Measurements from ENCODE around the gene TAB2.
A peak's percentile ranks its signal among the peaks of the same experiment; 100 is the strongest.
"Not testable (repeated sequence)": the region's sequence is repeated elsewhere in the genome, so short reads cannot be mapped to it uniquely, and the experiment has no call there.

Gene TAB2

DNA sequence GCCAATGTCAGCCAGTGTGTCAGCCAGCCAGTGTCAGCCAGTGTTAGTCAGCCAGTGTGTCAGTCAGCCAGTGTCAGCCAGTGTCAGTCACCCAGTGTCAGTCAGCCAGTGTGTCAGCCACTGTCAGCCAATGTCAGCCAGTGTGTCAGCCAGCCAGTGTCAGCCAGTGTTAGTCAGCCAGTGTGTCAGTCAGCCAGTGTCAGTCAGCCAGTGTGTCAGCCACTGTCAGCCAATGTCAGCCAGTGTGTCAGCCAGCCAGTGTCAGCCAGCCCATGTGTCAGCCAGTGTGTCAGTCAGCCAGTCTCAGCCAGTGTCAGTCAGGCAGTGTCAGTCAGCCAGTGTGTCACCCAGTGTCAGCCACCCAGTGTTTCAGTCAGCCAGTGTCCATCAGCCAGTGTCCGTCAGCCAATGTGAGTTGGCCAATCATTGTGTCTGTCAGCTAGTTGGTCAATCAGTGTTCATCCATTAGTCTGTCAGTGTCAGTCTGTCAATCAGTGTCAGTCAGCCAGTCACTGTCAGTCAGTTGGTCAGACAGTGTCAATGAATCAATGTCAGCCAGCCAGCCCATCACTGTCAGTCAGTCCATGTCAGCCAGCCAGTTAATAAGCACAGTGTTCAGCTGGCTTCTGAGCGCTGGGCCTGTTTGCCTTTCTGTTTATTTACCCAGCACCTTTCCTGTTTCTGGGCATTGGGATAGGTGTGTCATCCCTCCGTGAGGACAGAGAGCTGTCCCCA is 127.0 kb downstream of the TAB2 start:
- not testable (repeated sequence) for H3K4me3 ChIP-seq (ENCODE audit: low read depth, low read length); H3K36me3 ChIP-seq (ENCODE audit: control insufficient read depth, insufficient read depth, low read length); H3K27me3 ChIP-seq (ENCODE audit: control insufficient read depth, insufficient read depth, low read length); H3K9me3 ChIP-seq (ENCODE audit: control insufficient read depth, insufficient read depth, low read depth, low read length); H3K9ac ChIP-seq (ENCODE audit: low read length); H3K27ac ChIP-seq (ENCODE audit: low read depth, low read length); H3K4me1 ChIP-seq (ENCODE audit: control insufficient read depth, insufficient read depth, low read length)

DNA sequence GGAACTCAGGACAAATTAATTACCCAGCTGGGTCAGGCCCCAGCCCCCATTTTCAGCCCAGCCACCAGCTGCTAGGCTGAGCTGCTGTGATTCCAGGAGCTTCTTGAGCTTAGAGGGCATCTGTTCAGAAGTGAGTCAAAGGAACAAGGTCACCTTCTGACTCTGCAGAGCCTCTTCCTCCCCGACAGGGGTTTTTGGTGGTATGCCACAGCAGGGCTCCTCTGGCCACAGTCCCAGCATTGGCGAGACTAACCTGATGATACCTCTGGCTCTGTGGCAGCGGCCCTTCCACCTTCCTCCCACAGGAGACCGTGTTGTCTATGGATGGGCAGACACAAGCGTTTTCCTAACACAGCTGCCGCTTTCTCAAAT is 127.6 kb downstream of the TAB2 start:
- peaks cover 6% of the 10 kb centered on the region for H3K27me3 ChIP-seq (ENCODE audit: control insufficient read depth, insufficient read depth, low read length)
- H3K27ac ChIP-seq (ENCODE audit: low read depth, low read length): no peak overlapping the region
- H3K4me3 ChIP-seq (ENCODE audit: low read depth, low read length): no peak overlapping the region
- peaks cover 5% of the 10 kb centered on the region; the same call in 1 of the 2 replicates for H3K9me3 ChIP-seq (ENCODE audit: control insufficient read depth, insufficient read depth, low read depth, low read length)
- no peak overlapping the region for H3K9ac ChIP-seq (ENCODE audit: low read length)
- no peaks in the 10 kb centered on the region for H3K36me3 ChIP-seq (ENCODE audit: control insufficient read depth, insufficient read depth, low read length)
- peaks cover 4% of the 10 kb centered on the region for H3K4me1 ChIP-seq (ENCODE audit: control insufficient read depth, insufficient read depth, low read length)

DNA sequence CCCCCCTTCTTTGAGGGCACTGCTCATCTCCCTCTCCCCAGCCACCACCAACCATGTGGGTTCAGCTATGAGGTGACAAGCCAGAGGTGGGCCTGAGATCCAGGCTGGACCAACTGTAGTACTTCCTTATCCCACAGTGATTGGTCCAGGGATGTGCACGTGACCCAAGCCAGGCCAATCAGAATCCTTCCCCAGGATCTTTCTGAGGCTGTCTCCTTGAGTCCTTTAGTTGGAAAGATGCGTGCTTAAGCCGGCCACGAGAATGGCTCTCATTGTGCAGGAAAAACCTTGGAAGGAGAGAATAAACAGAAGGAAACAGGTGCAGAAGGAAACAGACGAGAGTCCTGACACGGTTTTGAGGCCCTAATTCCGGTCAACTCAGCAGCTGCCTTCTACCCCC is 128.1 kb downstream of the TAB2 start:
- Histone ChIP-seq H3K27ac (ENCODE audit: low read depth, low read length) (no peak overlapping the region), H3K36me3 (ENCODE audit: control insufficient read depth, insufficient read depth, low read length) (no peaks in the 10 kb centered on the region), H3K9me3 (ENCODE audit: control insufficient read depth, insufficient read depth, low read depth, low read length) (peaks cover 5% of the 10 kb centered on the region; the same call in 1 of the 2 replicates), H3K4me3 (ENCODE audit: low read depth, low read length) (no peak overlapping the region), H3K27me3 (ENCODE audit: control insufficient read depth, insufficient read depth, low read length) (peaks cover 11% of the 10 kb centered on the region), H3K4me1 (ENCODE audit: control insufficient read depth, insufficient read depth, low read length) (peaks cover 4% of the 10 kb centered on the region; the same call in 1 of the 2 replicates), H3K9ac (ENCODE audit: low read length) (no peak overlapping the region)

- H3K4me1 ChIP-seq (ENCODE audit: control insufficient read depth, insufficient read depth, low read length): 0 out of 2 replicates have a peak, but pooled peaks cover 3% of the 10 kb centered on the region
- H3K4me3 ChIP-seq (ENCODE audit: low read depth, low read length): no peak overlapping the region
- no peak overlapping the region for H3K27ac ChIP-seq (ENCODE audit: low read depth, low read length)
- H3K36me3 ChIP-seq (ENCODE audit: control insufficient read depth, insufficient read depth, low read length): no peaks in the 10 kb centered on the region
- no peak overlapping the region for H3K9ac ChIP-seq (ENCODE audit: low read length)
- H3K9me3 ChIP-seq (ENCODE audit: control insufficient read depth, insufficient read depth, low read depth, low read length): peaks cover 5% of the 10 kb centered on the region; the same call in 1 of the 2 replicates
- H3K27me3 ChIP-seq (ENCODE audit: control insufficient read depth, insufficient read depth, low read length): peaks cover 24% of the 10 kb centered on the region
Observed at GRCh38 chr6:149446791-149447376, 129.4 kb downstream of the TAB2 start.

DNA sequence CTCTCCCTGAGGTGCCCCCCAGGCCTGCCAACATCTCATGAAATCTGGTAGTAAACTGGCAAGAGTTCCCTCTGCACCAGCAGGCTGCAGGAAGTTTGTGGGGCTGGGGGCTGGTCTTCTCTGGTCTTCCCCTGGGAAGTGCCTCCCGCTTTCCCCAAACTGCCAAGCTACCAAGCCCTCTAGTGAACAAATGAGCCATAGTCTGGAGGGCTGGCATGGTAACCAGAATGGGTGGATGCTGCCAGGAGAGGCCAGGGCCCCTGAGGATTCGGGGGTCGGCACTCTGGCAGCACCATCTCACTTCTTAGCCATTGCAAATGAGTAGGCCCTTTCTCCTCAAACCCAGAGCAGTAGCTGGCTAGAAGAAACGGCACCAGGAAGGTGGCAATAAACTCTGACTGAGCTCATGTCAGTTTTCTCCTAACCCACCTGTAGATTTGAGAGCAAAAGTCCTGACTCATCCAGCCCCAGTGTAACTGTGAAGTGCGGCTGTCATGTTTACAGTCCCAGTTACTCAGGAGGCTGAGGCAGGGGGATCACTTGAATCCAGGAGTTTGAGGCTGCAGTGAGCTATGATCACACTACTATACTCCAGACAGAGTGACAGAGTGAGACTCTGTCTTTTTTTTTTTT is 131.4 kb downstream of the TAB2 start:
- H3K9ac ChIP-seq (ENCODE audit: low read length): no peak overlapping the region
- H3K4me3 ChIP-seq (ENCODE audit: low read depth, low read length): no peak overlapping the region
- H3K9me3 ChIP-seq (ENCODE audit: control insufficient read depth, insufficient read depth, low read depth, low read length): peaks cover 5% of the 10 kb centered on the region; the same call in 1 of the 2 replicates
- no peaks in the 10 kb centered on the region for H3K36me3 ChIP-seq (ENCODE audit: control insufficient read depth, insufficient read depth, low read length)
- H3K27ac ChIP-seq (ENCODE audit: low read depth, low read length): no peak overlapping the region
- H3K27me3 ChIP-seq (ENCODE audit: control insufficient read depth, insufficient read depth, low read length): peaks cover 34% of the 10 kb centered on the region
- H3K4me1 ChIP-seq (ENCODE audit: control insufficient read depth, insufficient read depth, low read length): 0 out of 2 replicates have a peak, but pooled peaks cover 3% of the 10 kb centered on the region

DNA sequence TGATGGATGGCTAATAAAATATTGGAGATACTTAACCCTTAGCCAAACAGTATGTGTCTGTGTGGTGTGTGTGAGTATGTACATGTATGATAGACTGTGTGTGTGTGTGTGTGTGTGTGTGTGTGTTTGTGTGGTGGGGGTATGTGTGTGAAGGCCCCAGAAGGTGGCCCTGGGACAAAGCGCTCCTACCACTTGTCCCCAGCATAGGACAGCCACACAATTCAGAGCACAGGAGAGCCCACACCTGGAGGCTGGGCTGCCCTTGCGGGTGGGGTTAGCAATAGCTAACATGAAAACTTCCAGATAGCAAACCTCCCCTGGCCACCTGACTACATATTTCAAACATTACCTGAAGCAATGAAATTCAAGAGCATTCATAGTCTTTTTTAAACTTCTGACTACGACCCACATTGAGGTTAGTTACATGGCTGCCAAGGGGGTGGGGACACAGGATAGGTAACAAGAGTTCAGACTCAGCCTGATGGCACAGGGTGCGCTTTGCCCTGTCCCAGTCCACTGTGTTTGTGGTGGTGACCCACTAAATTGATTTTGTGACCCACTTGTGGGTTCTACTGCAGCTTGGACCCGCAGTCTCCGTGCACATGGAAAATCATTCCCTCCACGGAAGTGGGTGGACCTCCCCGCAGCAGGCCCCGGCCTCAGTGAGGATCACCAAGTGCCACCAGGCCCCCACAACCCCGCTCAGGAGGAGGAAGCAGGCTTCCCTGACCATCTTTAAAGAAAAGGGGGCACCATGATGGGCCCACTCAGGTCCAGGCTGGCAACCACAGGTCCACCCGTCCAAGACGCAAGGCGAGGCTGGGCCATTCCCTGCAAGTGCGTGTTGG is 132.5 kb downstream of the TAB2 start:
- Histone ChIP-seq H3K4me3 (ENCODE audit: low read depth, low read length) (peak overlapping the region; percentile 70), H3K9ac (ENCODE audit: low read length) (peak overlapping the region; percentile 50), H3K27me3 (ENCODE audit: control insufficient read depth, insufficient read depth, low read length) (peaks cover 34% of the 10 kb centered on the region), H3K9me3 (ENCODE audit: control insufficient read depth, insufficient read depth, low read depth, low read length) (no peaks in the 10 kb centered on the region), H3K27ac (ENCODE audit: low read depth, low read length) (no peak overlapping the region), H3K36me3 (ENCODE audit: control insufficient read depth, insufficient read depth, low read length) (no peaks in the 10 kb centered on the region), H3K4me1 (ENCODE audit: control insufficient read depth, insufficient read depth, low read length) (0 out of 2 replicates have a peak, but pooled peaks cover 3% of the 10 kb centered on the region)

DNA sequence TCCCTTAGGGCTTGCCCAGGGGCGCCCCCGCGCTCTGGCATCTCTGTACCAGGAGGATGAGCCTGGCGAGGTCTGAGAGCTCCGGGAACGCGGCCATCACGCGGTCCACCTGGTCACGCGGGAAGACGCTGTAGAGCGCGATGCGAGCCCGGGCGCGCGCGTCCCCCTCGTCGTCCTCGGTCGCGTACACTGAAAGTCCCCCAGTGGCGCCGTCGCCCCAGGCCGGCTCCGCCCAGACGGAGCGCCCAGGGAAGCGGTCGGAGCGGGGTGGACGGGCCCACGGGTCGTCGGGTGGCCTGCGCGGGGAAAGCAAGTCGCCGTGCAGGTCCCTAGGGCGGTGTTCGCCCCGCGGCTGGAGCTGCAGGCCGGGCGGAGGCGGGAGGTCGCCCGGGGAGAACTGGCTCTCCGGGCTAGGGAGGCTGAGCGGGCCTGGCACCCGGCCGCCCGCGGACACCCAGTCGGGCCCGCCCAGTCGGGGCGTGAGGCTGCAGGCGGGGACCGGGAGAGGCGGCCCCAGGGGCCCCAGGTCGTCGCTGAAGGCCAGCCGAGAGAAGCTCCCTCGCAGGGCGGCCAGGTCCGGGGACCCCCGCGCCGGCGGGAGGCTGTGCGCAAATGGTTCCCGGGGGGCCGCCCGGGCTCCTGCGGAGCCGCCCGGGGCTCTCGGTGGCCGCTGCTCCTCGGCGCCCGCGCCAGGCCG is 133.3 kb downstream of the TAB2 start:
- Histone ChIP-seq H3K27me3 (ENCODE audit: control insufficient read depth, insufficient read depth, low read length) (peaks cover 34% of the 10 kb centered on the region), H3K4me1 (ENCODE audit: control insufficient read depth, insufficient read depth, low read length) (0 out of 2 replicates have a peak, but pooled peaks cover 3% of the 10 kb centered on the region), H3K4me3 (ENCODE audit: low read depth, low read length) (peak overlapping the region; percentile 70), H3K36me3 (ENCODE audit: control insufficient read depth, insufficient read depth, low read length) (no peaks in the 10 kb centered on the region), H3K9me3 (ENCODE audit: control insufficient read depth, insufficient read depth, low read depth, low read length) (no peaks in the 10 kb centered on the region), H3K9ac (ENCODE audit: low read length) (peak overlapping the region; percentile 50), H3K27ac (ENCODE audit: low read depth, low read length) (no peak overlapping the region)

DNA sequence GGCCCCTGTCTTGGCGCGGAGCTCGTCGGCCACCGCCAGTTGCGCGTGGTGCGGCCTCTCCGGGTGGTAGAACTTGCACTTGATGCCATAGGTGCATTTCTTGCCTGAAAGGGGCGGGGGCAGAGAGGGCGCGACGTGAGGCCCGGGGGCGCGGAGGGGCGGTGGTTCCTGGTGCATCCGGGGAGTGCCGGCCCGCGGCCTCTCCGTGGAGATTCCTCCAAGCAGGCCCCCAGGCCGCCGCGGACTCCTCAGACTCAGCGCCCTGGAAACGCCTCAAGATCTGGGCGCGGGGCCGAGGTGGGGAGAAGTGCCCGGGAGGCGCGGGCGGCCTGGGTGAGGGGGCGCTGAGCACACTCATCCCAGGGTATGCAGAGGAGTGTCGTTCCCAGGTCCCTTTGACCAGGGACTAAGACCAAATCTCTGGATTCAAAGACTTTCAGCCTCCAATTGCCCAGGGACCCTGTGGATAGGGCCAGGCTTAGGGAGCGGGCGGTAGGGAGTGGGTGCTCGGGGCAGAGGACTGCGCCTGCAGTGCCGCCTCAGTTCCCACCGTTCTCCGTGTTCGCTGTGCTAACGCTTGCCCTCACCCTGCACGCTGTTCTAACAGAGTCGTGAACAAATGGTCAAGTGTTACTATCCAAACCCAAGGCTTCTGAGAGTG is 134.0 kb downstream of the TAB2 start:
- Histone ChIP-seq H3K9ac (ENCODE audit: low read length) (no peak overlapping the region), H3K4me1 (ENCODE audit: control insufficient read depth, insufficient read depth, low read length) (0 out of 2 replicates have a peak, but pooled peaks cover 3% of the 10 kb centered on the region), H3K27ac (ENCODE audit: low read depth, low read length) (no peak overlapping the region), H3K9me3 (ENCODE audit: control insufficient read depth, insufficient read depth, low read depth, low read length) (no peaks in the 10 kb centered on the region), H3K4me3 (ENCODE audit: low read depth, low read length) (peak overlapping the region; percentile 70), H3K36me3 (ENCODE audit: control insufficient read depth, insufficient read depth, low read length) (no peaks in the 10 kb centered on the region), H3K27me3 (ENCODE audit: control insufficient read depth, insufficient read depth, low read length) (peaks cover 34% of the 10 kb centered on the region)

GRCh38 chr6:149452037-149452939 is 134.8 kb downstream of the TAB2 start:
- 0 out of 2 replicates have a peak, but pooled peaks cover 3% of the 10 kb centered on the region for H3K4me1 ChIP-seq (ENCODE audit: control insufficient read depth, insufficient read depth, low read length)
- H3K27me3 ChIP-seq (ENCODE audit: control insufficient read depth, insufficient read depth, low read length): peaks cover 34% of the 10 kb centered on the region
- no peaks in the 10 kb centered on the region for H3K36me3 ChIP-seq (ENCODE audit: control insufficient read depth, insufficient read depth, low read length)
- H3K4me3 ChIP-seq (ENCODE audit: low read depth, low read length): peak overlapping the region; percentile 70; the same call in 1 of the 2 replicates
- H3K9ac ChIP-seq (ENCODE audit: low read length): no peak overlapping the region
- H3K27ac ChIP-seq (ENCODE audit: low read depth, low read length): no peak overlapping the region
- no peaks in the 10 kb centered on the region for H3K9me3 ChIP-seq (ENCODE audit: control insufficient read depth, insufficient read depth, low read depth, low read length)
